Lower leg skin (tissue), 3 donors: Measurements from ENCODE around the gene FRG2C.
"Not testable (repeated sequence)": the region's sequence is repeated elsewhere in the genome, so short reads cannot be mapped to it uniquely, and the experiment has no call there.

Source experiments
- CTCF ChIP-seq, 3 donors: fragments of 450-650 bp; IDR thresholded peaks; one replicate each; pipeline ENCODE4 v1.5.1; 2016; ENCODE audit warnings: antibody characterized with exemption in 3 of 3, mild to moderate bottlenecking in 3 of 3, moderate library complexity in 2 of 3
- POLR2A ChIP-seq, 2 donors: fragments of 450-650 bp; IDR thresholded peaks; one replicate each; pipeline ENCODE4 v1.6.1; 2016 to 2017; ENCODE audit warnings: antibody characterized with exemption in 2 of 2, mild to moderate bottlenecking in 1 of 2, moderate library complexity in 1 of 2

- not testable (repeated sequence) for TF ChIP-seq POLR2A, CTCF (IDR thresholded peaks at IDR 0.05)
Measured at GRCh38 chr3:75683965-75684364, 19.8 kb downstream of the FRG2C start.
